NB4 (cell line): ENCODE results near the gene MRPL4.
"Not testable (repeated sequence)": the region's sequence is repeated elsewhere in the genome, so short reads cannot be mapped to it uniquely, and the experiment has no call there.

Source experiments
- DNase-seq: peaks from one replicate; pipeline ENCODE4 v3.0.0; 2010; ENCODE audit warnings: low read depth
- H3K4me3 ChIP-seq: one replicate; pipeline ENCODE4 v1.5.1; 2011; ENCODE audit warnings: mild to moderate bottlenecking, low read depth, low read length, moderate library complexity
- CTCF ChIP-seq: IDR thresholded peaks from one replicate; pipeline ENCODE4 v1.5.1; 2012; ENCODE audit warnings: low read depth, low read length
- MYC ChIP-seq: IDR thresholded peaks from 2 replicates; pipeline ENCODE4 v1.6.1; 2011; ENCODE audit warnings: low read depth, low read length
- POLR2A ChIP-seq: IDR thresholded peaks from 2 replicates; pipeline ENCODE4 v1.6.1; 2011; ENCODE audit warnings: mild to moderate bottlenecking; ENCODE audit not compliant: insufficient read length; ENCODE audit errors: extremely low read depth
- TF ChIP-seq, protein P1 (sequence below): IDR thresholded peaks from 2 replicates; pipeline ENCODE4 v1.6.1; 2011; ENCODE audit warnings: low read depth, low read length

MRPL4 gene

GRCh38 chr19:10230861-10231611, 21.0 kb upstream of the MRPL4 start, which contains the start of gene S1PR2:
TSS of gene S1PR2 (minus strand) at chr19:10231331. CDS start at chr19:10224905, 6,426 bp downstream.
- DNase-seq: peak; percentile 92
- TF ChIP-seq CTCF (peak; percentile 8), POLR2A (peak; percentile 84), MYC (peak; percentile 86)
- TF ChIP-seq, protein P1, sequence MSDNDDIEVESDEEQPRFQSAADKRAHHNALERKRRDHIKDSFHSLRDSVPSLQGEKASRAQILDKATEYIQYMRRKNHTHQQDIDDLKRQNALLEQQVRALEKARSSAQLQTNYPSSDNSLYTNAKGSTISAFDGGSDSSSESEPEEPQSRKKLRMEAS: peak; percentile 72
- H3K4me3 ChIP-seq: peak within 1 kb of the TSS; percentile 59

DNA sequence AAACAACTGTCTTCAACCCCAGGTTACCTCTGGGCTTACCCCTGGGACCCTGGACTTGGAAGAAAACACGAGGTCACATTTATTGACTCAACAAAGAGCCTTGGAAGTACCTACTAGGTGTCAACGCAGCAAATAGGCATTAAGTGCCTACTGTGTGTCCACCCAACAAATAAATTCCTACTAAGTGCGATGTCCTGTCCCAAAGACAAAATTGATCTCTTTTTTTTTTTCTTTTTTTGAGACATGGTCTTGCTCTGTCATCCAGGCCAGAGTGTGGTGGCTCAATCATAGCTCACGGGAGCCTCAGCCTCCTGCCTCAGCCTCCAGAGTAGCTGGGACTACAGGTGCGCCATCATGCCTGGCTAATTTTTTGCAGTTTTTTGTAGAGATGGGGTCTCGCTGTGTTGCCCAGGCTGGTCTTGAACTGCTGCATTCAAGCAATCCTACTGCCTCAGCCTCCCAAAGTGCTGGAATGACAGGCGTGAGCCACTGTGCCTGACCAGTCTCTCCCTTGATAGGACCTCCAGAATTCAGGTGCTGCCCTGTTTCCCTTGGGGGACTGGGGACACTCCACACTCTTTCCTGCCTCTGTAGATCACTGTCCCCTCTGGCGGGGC, 20.3 kb upstream of the MRPL4 start:
- TF ChIP-seq CTCF (no peak), POLR2A (no peak), MYC (peak; percentile 38; the same call in 1 of the 2 replicates)
- TF ChIP-seq, protein P1: peak; percentile 62; the same call in 1 of the 2 replicates
- no peak overlapping the region for H3K4me3 ChIP-seq
- DNase-seq: no peak

DNA sequence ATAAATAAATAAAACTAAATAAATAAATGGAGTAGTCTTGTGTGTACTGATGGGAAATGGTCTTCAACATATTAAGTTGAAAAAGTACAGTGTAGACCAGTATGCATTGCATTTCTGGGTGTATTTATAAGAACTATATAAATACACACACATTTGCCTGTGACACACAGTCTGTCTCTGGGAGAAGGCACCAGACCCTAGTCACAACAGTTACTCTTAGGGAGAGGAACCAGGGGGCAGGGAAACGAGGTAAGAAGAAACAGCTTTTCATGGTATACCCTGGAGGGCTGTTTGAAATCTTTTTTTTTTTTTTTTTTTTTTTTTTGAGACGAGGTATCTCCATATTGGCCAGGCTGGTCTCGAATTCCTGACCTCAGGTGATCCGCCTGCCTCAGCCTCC, 18.1 kb upstream of the MRPL4 start:
- H3K4me3 ChIP-seq: no peak overlapping the region
- TF ChIP-seq POLR2A (no peak), CTCF (no peak)

DNA sequence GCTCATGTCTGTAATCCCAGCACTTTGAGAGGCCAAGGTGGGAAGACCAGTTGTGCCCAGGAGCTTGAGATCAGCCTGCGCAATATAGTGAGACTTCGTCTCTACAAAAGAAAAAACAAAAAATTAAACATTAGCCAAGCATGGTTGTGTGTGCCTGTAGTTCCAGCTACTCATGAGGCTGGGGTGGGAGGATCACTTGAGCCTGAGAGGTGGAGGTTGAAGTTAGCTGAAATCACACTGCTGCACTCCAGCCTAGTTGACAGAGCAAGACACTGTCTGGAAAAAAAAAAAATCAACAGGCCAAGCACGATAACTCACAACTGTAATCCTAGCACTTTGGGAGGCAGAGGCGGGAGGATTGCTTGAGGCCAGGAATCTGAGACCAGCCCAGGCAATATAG, 17.0 kb upstream of the MRPL4 start:
- H3K4me3 ChIP-seq: no peak overlapping the region
- no peak for DNase-seq
- TF ChIP-seq CTCF: no peak

More for the DNA sequence above, 18.1 kb upstream of the MRPL4 start:
- DNase-seq: no peak

GRCh38 chr19:10235409-10235808, 16.6 kb upstream of the MRPL4 start:
- DNase-seq, H3K4me3 ChIP-seq: not testable (repeated sequence)

GRCh38 chr19:10237702-10238101, 14.3 kb upstream of the MRPL4 start:
- no peak for TF ChIP-seq MYC
- TF ChIP-seq POLR2A: no peak
- no peak for TF ChIP-seq CTCF
- TF ChIP-seq, protein P1: no peak
- no peak overlapping the region for H3K4me3 ChIP-seq
- no peak for DNase-seq
